HG03103 (cell line): Measurements from ENCODE around the gene INTS6L.

Experiments used
- ATAC-seq: cut with Tn5 transposase; IDR thresholded peaks from one replicate; pipeline ENCODE4 v1.9.1; 2021; ENCODE audit warnings: low read depth; ENCODE audit not compliant: unreplicated experiment

INTS6L gene

DNA sequence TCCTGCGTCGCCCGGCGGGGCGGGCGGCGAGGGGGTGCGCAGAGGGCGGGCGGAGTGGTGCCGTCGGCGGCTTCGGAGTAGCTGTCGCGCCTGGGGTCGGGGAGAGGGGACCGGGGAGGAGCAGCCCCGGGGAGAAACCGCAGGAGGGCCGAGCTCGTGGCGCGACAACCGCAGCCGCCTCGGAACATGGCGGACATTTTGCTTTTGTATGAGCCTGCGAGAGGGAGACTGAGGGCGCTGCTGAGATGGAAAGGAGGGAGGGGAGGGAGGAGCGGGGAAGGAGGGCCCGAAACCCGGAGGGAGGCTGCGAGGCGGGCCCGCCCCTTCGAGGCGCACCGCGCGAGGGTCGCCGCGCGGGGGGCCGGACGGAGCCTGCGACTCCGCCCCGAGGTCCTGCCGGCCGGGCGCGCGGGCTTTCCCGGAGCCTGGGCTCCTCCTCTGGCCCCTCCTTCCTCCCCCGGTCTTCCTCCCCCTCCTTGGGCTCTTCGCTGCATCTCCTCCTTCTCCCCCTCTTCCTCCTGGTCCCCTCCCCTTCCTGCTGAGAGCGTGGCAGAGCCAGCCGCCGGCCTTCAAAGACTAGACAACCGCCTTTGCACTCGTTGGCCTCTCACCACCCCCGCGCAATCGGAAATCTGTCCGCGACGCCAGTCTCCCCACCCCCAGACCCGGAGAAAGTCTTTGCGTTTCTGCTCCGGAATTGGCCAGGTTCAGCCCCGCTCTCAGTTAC is 1.1 kb downstream of the INTS6L start:
- ATAC-seq: peak; percentile 55

DNA sequence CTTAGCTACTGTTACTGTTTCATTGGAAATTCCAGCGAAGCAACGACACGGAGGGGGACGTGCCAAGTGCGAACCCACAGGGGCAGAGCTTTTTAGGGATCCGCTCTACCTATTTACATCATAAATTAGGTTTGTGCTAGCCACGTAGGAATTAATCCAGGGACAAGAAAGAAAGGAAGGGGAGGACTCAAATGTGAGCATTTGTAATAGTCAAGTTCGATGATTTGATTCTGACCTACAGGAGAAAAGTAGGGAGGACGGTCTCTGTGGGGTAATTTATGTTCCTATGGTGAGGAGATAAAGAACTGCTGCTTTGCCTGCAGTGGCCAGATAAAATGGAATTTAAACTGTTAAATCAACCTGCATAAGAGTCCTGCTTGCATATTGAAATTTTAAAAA is 1.7 kb downstream of the INTS6L start:
- no peak for ATAC-seq

DNA sequence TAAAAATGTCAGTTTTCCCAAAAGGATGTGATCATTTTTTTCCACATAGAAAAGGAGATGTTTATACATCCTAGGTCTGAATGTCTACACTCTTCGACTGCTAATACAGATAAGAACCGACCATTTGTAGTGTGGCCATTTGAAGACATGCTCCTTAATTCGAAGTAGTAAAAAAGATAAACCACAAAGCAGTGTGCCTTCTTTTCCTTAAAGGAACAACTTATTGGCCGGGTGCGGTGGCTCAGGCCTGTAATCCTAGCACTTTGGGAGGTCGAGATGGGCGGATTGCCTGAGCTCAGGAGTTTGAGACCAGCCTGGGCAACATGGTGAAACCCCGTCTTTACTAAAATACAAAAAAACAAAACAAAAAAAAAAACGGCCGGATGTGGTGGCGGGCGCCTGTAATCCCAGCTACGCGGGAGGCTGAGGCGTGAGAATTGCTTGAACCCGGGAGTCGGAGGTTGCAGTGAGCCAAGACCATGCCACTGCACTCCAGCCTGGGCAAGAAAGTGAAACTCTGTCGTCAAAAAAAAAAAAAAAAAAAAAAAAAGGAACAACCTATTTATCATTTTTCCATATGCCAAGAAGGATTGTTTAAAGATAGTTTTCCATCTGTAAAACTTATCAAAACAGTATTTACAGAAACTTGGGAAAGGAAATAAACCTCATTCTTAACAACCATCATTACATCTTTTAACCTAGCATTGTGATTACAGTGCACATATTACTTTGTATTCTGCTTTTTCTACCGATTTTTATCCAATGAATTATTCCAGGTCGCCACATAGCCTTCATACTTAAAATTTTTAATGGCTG is 2.6 kb downstream of the INTS6L start:
- ATAC-seq: no peak

DNA sequence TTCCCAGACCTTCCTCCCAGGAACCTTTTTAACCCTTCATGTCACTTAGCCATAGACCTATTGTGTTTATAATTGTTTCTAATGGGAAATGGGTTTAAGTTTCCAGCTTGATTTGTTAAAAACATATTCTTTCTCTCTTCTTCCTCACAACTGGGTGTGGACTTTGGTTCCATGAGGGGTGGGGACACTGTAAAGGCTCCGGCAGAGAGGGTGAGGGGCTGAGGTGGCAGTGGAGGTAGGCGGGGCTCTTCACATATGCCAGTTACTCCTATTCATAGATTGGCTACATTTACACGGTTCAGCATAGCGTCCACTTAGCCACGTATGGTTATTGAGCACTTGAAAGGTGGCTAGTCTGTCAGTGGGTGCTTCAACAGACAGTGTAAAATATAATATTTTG is 7.8 kb downstream of the INTS6L start:
- no peak for ATAC-seq

DNA sequence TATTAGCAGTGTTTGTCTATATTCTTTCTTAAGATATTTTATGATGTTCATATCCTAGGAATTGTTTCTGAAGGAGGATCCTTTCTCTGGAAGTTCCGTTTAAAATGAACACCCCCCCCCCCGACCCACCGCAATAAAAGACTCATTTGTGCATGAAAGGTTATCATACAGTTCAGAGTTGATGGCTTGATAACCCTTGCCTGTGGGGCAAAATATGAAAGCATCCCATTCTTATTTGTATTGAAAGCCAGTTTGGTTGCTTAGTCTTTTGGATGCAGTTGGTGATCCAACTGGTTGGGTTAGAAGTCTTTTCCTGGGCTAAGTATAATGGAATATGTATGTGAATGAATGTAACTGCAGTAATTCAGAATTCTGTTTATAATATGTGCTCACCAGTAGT is 8.3 kb downstream of the INTS6L start:
- no peak for ATAC-seq

DNA sequence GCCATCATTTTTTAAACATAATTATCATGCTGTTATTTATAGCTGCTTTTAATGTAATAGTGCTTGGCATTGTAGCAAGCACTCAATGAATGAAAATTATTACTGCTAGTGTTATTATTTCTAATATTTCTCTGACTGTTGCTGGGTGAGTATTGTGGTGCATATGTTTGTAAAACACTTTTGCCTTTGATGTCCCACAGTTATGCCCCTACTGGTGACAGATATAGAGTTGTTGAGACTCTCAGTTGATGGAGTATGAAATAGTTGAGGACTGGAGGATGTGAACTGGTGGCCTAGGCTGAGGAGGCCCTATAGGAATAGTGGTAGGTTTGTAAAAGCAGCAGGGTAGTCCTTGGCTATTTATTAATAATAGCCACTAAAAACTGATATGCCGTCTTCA is 9.6 kb downstream of the INTS6L start:
- ATAC-seq: no peak

DNA sequence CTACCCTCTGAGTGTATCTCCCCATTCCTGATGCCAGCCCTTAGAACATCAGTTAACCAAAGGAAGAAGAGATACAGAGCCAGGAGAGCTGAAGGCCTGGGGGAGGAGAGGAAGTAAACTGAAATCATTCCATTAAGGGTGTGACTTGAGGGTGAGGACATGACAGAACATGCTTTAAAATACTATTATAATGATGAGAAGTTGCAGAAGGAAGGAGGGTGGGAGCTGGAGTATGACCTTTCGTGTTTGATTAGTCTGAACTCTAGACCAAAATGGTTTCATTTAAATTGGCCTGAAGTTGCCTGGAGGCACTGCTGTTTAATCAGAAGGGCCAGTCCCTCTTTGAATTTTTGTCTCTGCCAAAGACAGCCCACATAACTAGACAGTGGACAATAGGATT is 11.4 kb downstream of the INTS6L start:
- ATAC-seq: no peak

DNA sequence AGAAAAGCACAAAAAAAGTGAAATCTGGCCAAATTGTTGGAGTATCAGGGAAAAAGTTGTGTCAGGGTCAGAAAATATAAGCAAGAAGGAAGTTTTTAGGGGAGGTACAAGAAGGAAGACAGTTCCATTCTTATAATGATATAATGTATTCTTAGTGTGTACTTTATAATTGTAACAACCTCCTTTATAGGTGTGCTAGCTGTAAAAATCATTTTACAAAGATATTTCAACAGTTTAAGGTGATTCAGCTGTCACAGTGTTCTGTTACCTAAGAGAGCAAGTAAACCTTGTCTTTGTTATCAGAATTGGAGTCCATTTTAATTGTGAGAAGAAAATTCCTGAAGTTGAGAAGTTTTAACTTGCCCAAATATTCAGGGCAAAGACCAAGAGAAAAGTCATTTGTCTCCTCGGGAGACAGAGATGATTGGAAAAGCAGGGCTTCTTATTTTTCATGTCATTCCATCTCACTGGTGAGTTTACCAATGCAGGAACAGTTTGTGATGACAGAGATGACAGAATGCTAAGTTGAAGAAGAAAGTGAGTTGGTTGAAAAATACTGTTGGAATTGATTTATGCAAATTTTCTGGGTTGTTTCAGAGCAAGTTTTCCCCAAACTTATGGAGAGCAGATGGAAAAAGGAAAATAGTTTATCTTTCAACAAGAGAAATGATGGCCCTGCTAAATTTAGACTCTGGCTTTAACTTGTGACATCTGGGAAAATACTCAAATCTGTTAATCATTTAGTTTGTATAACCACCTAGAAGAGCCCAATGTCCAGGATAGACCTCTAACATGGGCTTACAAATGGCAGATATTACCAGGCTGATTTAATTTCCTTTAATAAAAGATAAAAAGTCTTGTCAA is 14.8 kb downstream of the INTS6L start:
- ATAC-seq: no peak

DNA sequence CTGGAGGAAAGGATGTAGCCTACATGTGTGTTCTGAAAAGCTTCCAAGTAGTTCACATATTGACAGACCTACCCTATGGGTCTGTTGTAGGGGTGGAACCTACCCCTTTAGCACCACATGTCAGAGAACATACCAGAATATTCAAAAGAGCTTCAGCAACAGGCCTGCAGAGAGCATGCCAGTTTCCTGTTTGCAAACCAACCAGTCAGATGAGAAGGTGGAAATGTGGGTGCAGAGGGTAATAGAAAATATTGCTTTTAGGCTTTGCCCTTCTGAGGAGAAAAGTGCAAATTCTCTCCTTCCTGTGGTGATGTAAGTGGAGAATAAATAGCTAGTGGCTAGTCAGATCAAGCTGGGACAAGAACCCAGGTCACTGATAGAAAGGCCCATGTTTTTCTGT is 16.4 kb downstream of the INTS6L start:
- ATAC-seq: peak; percentile 54

DNA sequence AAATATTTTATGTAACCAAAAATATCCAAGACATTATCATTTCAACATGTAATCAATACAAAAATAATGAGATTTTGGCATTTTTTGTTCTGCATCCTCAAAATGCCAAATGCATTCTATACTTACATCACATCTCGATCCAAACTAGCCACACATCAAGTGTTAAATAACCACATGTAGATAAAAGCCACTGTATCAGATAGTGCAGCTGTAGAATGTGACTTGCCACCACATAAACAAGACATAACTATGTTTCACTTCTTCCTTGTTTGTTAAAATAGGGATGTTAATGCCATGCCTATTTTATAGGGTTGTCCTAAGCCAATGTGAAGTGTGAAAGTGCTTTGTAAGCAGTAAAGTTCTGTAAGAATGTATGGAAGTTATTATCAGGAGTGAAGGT is 20.9 kb downstream of the INTS6L start:
- no peak for ATAC-seq

DNA sequence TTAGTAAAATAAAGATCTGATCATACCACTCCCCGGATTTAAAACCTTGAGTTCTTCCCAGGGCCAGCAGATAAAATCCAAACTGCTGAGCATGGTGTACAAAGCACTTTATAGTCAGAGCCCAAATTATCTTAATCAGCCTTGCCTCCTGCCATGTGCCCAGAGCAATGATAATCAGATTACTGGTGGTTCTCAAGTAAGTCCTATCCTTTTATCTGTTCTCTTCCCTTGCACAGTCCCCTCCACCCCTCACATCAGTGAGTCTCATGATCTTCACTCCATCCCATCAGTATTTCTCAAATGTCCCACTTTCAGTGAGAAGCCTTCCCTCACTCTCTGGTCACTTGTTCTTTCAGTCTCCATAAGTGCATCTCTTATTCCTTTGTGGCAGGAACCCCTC is 22.7 kb downstream of the INTS6L start:
- ATAC-seq: no peak

DNA sequence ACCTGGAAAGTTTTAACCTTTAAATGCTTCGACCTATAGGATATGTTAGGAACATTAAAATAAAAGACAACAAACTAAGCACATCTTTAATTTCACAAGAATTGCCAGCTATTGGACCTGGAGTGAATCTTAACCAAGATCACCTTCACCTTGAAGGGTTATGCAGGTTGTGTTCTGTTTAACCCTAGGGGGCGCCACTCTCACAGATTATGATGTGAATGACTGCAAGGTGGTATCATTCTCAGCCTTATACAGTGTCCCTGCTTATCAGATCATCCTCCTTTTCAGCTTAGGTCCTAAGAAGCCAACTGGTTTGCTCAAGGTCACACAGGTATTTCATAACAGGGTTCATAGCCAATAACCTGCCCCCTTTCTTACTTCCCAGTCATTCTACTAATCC is 23.5 kb downstream of the INTS6L start:
- peak; percentile 40 for ATAC-seq

DNA sequence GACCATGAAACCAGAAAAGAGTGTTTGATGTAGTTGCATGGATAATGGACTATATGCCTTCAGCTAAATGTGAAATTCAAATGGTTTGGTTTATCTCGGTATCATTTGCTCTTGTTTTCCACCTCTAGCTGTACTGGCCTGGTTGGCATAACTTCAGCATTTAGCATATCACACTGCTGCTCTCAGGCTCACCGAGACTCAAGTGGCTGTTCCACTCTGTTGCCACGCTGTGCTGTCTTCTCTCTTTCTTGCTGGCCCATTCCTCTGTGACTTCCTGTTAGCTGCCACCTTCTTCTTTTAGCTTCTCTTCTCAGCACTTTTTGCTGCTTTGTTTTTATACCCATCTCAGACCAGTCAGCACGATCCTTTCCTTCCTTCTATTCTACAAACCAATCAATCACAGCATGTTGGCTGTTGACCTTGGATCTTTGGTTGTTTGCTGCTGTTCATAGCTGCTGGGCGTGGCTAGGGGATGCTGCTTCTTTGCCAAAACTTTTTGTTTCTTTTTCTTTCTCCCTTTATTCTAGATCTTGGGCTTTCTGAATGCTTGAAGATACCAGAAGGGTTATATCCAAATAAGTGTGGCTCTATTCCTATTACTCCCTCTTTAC is 24.0 kb downstream of the INTS6L start:
- peak; percentile 70 for ATAC-seq

DNA sequence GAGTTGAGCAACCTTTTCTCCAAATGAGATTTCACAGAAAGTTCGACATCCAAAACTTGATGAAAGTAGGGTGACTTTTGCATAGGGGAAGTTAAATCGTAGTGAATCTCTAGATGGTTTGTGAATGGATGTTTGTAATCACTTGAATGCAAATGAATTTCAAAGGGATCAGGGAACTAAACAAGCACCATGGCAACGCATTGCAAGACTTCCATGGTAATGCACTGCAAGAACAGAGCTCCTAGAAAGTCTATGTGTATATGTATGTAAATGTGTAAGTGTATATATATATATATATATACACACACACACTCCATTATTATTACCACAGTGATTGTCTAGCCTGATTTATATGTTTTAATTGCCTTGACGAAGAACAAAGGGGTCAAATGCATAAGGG is 27.3 kb downstream of the INTS6L start:
- no peak for ATAC-seq

DNA sequence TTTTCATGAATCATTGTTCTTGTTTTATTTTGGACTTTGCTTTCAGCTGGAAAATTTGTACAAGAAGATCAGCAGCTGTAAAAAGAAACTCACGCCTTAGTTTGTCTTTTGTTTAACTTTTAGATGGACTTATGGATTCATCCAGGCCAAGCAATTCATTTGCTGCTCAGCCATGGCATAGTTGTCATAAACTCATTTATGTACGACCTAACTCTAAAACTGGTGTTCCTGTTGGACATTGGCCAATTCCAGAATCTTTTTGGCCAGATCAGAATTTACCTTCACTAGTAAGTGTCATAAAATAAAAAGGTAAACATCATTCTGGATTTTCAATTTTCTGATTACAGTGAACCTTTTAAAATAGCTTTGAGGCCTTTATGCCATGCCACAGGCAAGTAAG is 29.1 kb downstream of the INTS6L start:
- ATAC-seq: no peak

DNA sequence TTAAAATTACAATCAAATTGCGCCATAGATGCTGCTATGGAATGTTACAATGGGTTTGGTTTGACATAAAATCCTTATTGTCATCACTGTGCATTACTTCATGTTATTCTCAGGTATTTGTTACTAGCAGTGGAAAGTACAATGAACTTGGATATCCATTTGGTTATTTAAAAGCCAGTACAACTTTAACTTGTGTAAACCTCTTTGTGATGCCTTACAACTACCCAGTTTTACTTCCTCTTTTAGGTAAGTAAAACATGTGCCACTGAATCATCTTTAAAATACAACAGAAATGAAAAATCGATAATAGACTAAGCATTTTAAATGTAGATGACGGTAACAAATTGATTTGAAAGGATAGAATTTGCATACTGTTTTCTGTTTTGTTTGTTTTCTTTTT is 35.6 kb downstream of the INTS6L start:
- ATAC-seq: no peak

DNA sequence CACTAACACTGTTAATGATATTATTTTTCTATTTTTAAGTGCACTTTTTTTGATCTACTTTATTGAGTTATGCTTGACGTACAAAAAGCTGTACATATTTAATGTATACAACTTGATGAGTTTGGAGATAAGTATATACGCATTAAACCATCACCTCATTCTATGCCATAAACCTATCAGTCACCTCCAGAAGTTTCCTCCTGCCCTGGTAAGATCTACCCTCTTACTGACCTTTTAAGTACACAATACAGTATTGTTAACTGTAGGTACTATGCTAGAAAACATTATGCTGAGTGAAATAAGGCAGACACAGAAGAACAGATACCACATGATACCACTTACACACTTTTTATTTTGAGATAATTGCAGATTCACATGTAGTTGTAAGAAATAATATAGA is 36.9 kb downstream of the INTS6L start:
- no peak for ATAC-seq

DNA sequence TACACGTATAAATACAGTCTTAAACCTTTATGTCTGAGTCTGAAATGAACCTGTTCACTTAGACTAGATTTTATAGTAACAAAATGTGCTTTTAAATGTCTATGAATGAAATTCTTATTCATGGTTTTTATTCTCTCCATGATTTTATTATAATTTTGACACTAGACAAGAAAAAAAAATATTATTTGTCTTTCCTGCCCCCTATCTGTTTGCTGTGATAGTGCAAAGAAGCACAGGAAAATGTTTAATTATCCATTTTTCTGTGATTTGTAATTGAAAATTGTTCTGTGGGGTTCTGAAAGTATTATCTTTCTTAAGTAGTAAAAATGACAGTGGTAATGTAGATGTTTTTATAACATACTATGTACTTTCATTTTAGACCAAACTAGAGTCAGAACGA is 52.0 kb downstream of the INTS6L start:
- no peak for ATAC-seq

DNA sequence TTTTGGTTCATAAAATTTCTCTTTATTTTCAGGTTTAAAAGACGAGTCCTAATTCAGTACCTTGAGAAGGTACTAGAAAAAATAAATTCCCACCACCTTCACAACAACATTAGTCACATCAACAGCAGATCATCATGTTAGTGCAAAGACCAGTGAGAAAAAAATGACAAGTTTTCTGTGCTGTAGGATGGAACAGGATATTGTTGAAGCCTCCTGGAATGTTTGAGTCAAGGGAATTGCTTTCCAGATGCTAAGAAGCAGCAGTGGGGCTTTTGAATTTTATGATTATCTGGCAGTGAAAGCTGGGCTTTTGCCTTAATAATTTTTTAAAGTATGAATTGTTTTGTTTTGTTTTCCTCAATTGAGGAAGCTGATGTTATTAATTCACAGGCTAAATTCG is 61.0 kb downstream of the INTS6L start:
- ATAC-seq: no peak

DNA sequence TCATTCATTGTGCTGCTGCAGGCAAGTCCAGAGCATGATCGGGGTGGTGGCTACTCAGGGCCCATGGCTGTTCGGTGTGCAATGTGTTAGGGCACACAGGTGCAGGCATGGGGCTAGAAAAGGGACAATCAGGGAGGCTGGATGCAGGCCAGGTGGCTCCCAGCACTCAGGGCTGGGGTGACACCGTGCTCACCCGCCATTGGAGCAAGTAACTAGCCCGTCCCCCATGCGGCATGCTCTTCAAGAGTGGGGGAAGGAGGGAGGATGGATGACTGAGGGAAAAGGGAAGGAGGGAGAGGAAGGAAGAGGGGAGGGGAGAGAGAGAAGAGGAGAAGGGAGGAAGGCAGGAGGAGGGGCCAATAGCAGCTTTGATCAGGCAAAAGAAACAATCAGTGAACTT is 64.7 kb downstream of the INTS6L start:
- no peak for ATAC-seq

DNA sequence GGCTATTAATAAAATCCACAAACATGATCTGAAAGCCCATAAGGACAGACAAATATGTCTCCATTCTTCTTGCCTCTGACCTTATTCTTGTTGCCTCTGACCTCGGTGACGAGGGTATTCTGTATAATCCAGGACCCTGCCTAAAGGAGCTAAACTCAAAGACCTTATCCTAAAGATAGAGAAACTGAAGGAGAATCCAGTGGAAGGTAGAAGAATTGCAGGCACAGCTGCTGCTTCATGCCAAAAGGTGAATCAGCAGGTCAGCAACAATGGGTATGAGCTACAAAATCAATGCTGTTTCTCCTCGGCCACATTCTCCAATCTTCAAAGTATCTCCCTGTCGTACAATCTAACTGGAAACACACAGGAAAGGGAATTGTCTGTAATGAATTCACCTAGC is 71.4 kb downstream of the INTS6L start:
- ATAC-seq: no peak
